ENCODE results near the gene TSPAN7. TPM values are rescaled to one million over a fixed set of nuclear protein-coding genes. Genes with fewer than 3 reads are reported as not detected.

Gene TSPAN7
- total RNA-seq, 4 donors from 2014 or later = 10.7 to 25.7 (median 16.0) TPM

DNA sequence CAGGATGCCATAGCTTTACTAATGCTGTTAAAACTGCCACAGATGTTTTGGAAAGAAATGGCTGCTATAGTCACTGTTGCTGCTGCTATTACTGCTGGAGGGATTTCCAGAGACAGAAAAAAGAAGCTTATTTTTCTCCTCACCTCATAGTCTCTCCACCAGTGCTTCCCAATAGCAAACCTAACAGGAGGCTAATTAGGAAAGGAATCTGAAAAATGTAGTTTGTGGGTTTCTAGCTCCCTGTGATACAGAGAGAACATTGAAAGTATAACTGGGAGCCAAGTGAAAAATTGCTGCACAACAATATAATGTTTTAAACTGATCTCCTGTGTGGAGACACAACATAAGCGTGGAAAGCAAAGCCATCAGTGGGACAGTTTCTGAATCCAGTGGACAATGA is 8.6 kb upstream of the TSPAN7 start:
- Histone ChIP-seq H3K4me1 (no peaks in the 10 kb centered on the region), H3K9me3 (no peaks in the 10 kb centered on the region), H3K36me3 (no peaks in the 10 kb centered on the region), H3K27me3 (no peaks in the 10 kb centered on the region), H3K4me3 (no peak overlapping the region), H3K27ac (no peak overlapping the region)
- TF ChIP-seq POLR2A (IDR thresholded peaks at IDR 0.05) = no peak
- TF ChIP-seq POLR2AphosphoS5 (IDR thresholded peaks at IDR 0.05) = no peak
- TF ChIP-seq EP300 (IDR thresholded peaks at IDR 0.05) = no peak
- TF ChIP-seq, protein P1, sequence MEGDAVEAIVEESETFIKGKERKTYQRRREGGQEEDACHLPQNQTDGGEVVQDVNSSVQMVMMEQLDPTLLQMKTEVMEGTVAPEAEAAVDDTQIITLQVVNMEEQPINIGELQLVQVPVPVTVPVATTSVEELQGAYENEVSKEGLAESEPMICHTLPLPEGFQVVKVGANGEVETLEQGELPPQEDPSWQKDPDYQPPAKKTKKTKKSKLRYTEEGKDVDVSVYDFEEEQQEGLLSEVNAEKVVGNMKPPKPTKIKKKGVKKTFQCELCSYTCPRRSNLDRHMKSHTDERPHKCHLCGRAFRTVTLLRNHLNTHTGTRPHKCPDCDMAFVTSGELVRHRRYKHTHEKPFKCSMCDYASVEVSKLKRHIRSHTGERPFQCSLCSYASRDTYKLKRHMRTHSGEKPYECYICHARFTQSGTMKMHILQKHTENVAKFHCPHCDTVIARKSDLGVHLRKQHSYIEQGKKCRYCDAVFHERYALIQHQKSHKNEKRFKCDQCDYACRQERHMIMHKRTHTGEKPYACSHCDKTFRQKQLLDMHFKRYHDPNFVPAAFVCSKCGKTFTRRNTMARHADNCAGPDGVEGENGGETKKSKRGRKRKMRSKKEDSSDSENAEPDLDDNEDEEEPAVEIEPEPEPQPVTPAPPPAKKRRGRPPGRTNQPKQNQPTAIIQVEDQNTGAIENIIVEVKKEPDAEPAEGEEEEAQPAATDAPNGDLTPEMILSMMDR (IDR thresholded peaks at IDR 0.05) = no peak
- DNase-seq (ENCODE audit: low spot score in 2 of 2) = no peak
- WGBS = 65% methylated on average over 1 of the region's 1 CpG

DNA sequence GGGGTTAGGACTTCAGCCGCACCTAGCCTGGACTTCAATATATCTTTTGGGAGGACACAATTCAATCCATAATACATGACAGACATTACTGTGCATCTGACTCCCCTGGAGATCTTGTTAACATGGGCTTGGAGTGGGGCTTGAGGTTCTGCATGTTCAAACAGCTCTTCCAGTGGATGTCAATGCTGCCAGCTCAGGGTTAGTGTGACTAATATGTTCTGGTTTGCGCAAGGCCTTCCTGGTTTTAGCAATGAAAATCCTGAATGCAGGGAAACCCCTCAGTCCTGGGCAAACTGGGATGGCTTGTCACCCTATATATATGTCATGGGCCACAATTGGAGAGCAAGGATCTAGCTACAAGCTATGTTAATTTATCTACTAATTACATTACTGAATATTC is 2.7 kb upstream of the TSPAN7 start:
- DNase-seq (ENCODE audit: low spot score in 2 of 2) = no peak
- no peaks in the 10 kb centered on the region for H3K27me3 ChIP-seq
- no peaks in the 10 kb centered on the region for H3K9me3 ChIP-seq
- H3K27ac ChIP-seq = no peak overlapping the region
- WGBS = 82% methylated on average over 2 of the region's 2 CpGs
- TF ChIP-seq, protein P1 (IDR thresholded peaks at IDR 0.05) = no peak
- TF ChIP-seq POLR2A (IDR thresholded peaks at IDR 0.05) = no peak
- no peak for TF ChIP-seq EP300 (IDR thresholded peaks at IDR 0.05)
- no peak for TF ChIP-seq POLR2AphosphoS5 (IDR thresholded peaks at IDR 0.05)
- peaks cover 4% of the 10 kb centered on the region for H3K4me1 ChIP-seq
- no peak overlapping the region for H3K4me3 ChIP-seq
- H3K36me3 ChIP-seq = no peaks in the 10 kb centered on the region

DNA sequence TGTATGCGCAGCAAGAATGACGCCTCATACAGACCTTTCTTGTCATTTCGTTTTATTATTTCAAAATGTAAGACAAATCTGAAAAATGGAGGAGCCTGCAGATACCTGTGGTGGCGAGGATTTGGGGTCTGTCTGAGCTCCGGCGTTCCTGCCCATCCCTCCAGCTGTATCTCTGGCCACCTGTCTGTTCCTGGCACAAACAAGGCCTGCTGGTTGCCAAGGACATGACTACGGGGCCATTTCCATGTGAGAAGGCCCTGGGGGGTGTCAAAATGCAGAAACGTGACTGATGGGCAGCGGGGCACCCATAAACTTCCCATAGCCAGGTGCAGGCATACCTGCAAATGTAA is 591 bp upstream of the TSPAN7 start:
- Histone ChIP-seq H3K4me3 (peak overlapping the region; percentile 52), H3K9me3 (no peaks in the 10 kb centered on the region)
- WGBS = 65% methylated on average over 9 of the region's 9 CpGs

DNA sequence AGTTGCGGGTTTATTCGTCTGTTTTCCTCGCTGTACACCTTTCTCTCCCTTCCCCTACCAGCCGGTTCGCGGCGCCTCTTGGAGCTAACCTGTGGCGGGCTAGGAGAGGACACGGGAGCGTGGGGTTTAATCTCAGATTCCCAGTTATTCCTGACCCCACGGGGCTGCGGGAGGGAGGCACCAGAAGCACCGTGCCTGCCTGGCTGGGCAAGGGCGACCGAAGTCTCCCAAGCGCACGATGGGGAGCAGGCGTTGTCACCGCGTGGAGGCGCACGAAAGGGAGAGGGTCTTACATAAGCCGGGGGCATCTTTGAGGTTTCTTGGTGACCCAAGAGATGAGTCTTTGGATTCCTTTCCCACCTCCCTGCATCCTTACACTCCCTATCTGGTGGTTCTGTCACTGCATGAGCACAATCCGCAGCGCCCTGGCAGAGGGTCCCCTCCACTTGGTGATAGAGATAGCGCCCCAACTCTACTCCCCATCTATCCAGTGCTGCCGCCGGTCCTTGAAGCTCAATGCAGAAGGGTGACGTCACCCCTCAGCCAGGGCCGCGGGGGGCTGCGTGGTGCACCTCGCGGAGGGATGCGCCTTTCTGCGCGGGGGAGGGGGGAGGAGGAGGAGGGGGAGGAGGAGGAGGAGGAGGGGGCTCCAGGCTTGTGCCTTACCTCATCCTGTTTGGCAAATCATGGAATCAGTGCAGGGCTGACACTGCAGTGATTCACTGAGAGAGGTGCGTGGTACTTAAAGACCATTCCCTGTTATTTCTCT is 793 bp downstream of the TSPAN7 start:
- Histone ChIP-seq H3K4me1 (peaks cover 4% of the 10 kb centered on the region), H3K27me3 (no peaks in the 10 kb centered on the region), H3K9me3 (no peaks in the 10 kb centered on the region), H3K4me3 (peak overlapping the region; percentile 52), H3K27ac (no peak overlapping the region), H3K36me3 (no peaks in the 10 kb centered on the region)
- no peak for TF ChIP-seq EP300 (IDR thresholded peaks at IDR 0.05)
- TF ChIP-seq, protein P1 (IDR thresholded peaks at IDR 0.05) = no peak
- TF ChIP-seq POLR2A (IDR thresholded peaks at IDR 0.05) = no peak
- no peak for TF ChIP-seq POLR2AphosphoS5 (IDR thresholded peaks at IDR 0.05)
- peak in 1 of 2 donors; percentile 64 for DNase-seq (ENCODE audit: low spot score in 2 of 2)
- 39% methylated on average over 17 of the region's 38 CpGs for WGBS

More for the DNA sequence above, 591 bp upstream of the TSPAN7 start:
- TF ChIP-seq, protein P1 (IDR thresholded peaks at IDR 0.05) = no peak
- TF ChIP-seq POLR2AphosphoS5 (IDR thresholded peaks at IDR 0.05) (no peak), POLR2A (IDR thresholded peaks at IDR 0.05) (no peak), EP300 (IDR thresholded peaks at IDR 0.05) (no peak)
- Histone ChIP-seq H3K4me1 (peaks cover 4% of the 10 kb centered on the region), H3K27ac (no peak overlapping the region), H3K27me3 (no peaks in the 10 kb centered on the region), H3K36me3 (no peaks in the 10 kb centered on the region)
- no peak for DNase-seq (ENCODE audit: low spot score in 2 of 2)

DNA sequence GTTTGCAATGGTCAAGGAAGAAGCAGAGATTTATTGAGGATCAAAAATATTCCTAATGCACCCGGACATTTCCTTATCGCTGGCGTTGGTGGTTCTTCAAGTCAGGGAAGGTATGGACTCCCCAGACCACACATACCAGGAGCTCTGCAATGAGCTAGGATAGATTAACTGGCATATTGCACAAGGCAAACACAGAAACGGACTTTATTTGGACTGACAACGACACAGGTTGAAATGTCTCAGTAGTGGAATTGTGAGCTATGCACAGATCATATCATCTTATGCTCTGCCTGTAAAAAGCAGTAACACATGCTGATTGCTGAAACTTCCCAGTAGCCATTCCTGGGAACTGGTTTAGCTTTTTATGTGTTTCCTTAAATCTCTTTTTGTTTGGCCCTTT is 1.7 kb downstream of the TSPAN7 start:
- H3K9me3 ChIP-seq = no peaks in the 10 kb centered on the region
- H3K4me1 ChIP-seq = peaks cover 4% of the 10 kb centered on the region
- H3K27ac ChIP-seq = no peak overlapping the region
- H3K4me3 ChIP-seq = peak overlapping the region; percentile 52
- H3K27me3 ChIP-seq = no peaks in the 10 kb centered on the region
- TF ChIP-seq, protein P1 (IDR thresholded peaks at IDR 0.05) = no peak
- TF ChIP-seq EP300 (IDR thresholded peaks at IDR 0.05) = no peak
- H3K36me3 ChIP-seq = no peaks in the 10 kb centered on the region
- DNase-seq (ENCODE audit: low spot score in 2 of 2) = no peak
- WGBS = 36% methylated on average over 5 of the region's 5 CpGs

Measured in suprapubic skin (tissue), 4 donors.